Smooth muscle cell (in vitro differentiated cells): ENCODE results near the gene CYP2C9. TPM values are rescaled to one million over a fixed set of nuclear protein-coding genes. Genes with fewer than 3 reads are reported as not detected.

ENCODE experiments used
- DNase-seq: peaks from one replicate; lab custom pipeline; 2025; ENCODE audit not compliant: unreplicated experiment; lab: John Stamatoyannopoulos, UW
- H2AFZ ChIP-seq: fragments of 200-600 bp; sonication (generic); 2 replicates; pipeline ENCODE4 v1.6.0; 2016; ENCODE audit warnings: antibody characterized with exemption, low read depth, mild to moderate bottlenecking
- H3F3A ChIP-seq: fragments of 200-600 bp; sonication (generic); 2 replicates; pipeline ENCODE4 v1.6.0; 2017; ENCODE audit warnings: antibody characterized with exemption, low read depth
- H3K27ac ChIP-seq: fragments of 200-600 bp; sonication (generic); 2 replicates; pipeline ENCODE4 v1.5.1; 2016; ENCODE audit warnings: low read depth, mild to moderate bottlenecking
- H3K27me3 ChIP-seq: fragments of 200-600 bp; sonication (generic); 2 replicates; pipeline ENCODE4 v1.6.1; 2016; ENCODE audit warnings: low read depth, mild to moderate bottlenecking
- H3K36me3 ChIP-seq: fragments of 200-600 bp; sonication (generic); 2 replicates; pipeline ENCODE4 v1.5.1; 2016; ENCODE audit warnings: low read depth
- H3K4me1 ChIP-seq: fragments of 200-600 bp; sonication (generic); 2 replicates; pipeline ENCODE4 v1.5.1; 2016; ENCODE audit warnings: low read depth
- H3K4me2 ChIP-seq: fragments of 200-600 bp; sonication (generic); 2 replicates; pipeline ENCODE4 v1.6.0; 2016; ENCODE audit warnings: mild to moderate bottlenecking
- H3K4me3 ChIP-seq: fragments of 200-600 bp; sonication (generic); 2 replicates; pipeline ENCODE4 v1.5.1; 2016; ENCODE audit warnings: mild to moderate bottlenecking
- H3K79me2 ChIP-seq: fragments of 200-600 bp; sonication (generic); 2 replicates; pipeline ENCODE4 v1.6.0; 2016; ENCODE audit warnings: low read depth, mild to moderate bottlenecking
- H3K9ac ChIP-seq: fragments of 200-600 bp; sonication (generic); 2 replicates; pipeline ENCODE4 v1.6.0; 2016; ENCODE audit warnings: low read depth
- H3K9me3 ChIP-seq: fragments of 200-600 bp; sonication (generic); replicated peaks from 2 replicates; pipeline ENCODE4 v1.5.1; 2016; ENCODE audit warnings: low read depth
- H4K20me1 ChIP-seq: fragments of 200-600 bp; sonication (generic); 2 replicates; pipeline ENCODE4 v1.6.0; 2016; ENCODE audit warnings: low read depth
- WGBS: methylation state at CpG from one replicate; pipeline ENCODE4 v1.1.7; 2016; ENCODE audit warnings: low lambda C conversion rate; 5-methylcytosine and 5-hydroxymethylcytosine counted together
- polyA plus RNA-seq: library from polyadenylated mRNA; unstranded; fragments of >200 nt; fragmentation: Nextera tagmentation; extraction: Ambion mirVana; gene quantifications from 2 replicates; pipeline ENCODE4 v1.2.1, GENCODE V29; 2016
- total RNA-seq: library from RNA; depleted of rRNA; stranded (reverse); fragments of >200 nt; gene quantifications from 2 replicates; pipeline ENCODE4 v1.2.3, GENCODE V29; 2014
- TF ChIP-seq, protein P1 (sequence below): fragments of 200-600 bp; sonication (generic); IDR thresholded peaks from 2 replicates; pipeline ENCODE4 v1.5.1; 2017; ENCODE audit warnings: borderline replicate concordance, mild to moderate bottlenecking, antibody characterized with exemption; ENCODE audit not compliant: insufficient read depth, poor library complexity, severe bottlenecking

CYP2C9 gene
- total and polyA plus RNA-seq, 2 experiments from 2014 or later = 0.10 to 1.3 TPM

DNA sequence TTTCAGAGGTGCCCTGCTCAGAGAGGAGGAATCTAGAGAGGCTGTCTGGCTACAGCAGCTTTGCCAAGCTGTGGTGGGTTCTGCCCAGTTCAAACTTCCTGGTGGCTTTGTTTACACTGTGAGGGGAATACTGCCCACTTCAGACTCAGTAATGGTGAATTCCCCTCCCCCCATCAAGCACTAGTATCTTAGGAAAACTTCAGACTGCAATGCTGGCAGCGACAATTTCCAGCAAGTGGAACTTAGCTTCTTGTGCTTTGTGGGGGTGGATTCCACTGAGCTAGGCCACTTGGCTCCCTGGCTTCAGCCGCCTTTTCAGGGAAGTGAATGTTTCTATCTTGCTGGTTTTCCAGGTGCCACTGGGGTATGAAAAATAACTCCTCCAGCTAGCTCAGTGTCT is 88.0 kb downstream of the CYP2C9 start:
- 81% methylated on average over 2 of the region's 2 CpGs for WGBS
- DNase-seq = no peak

DNA sequence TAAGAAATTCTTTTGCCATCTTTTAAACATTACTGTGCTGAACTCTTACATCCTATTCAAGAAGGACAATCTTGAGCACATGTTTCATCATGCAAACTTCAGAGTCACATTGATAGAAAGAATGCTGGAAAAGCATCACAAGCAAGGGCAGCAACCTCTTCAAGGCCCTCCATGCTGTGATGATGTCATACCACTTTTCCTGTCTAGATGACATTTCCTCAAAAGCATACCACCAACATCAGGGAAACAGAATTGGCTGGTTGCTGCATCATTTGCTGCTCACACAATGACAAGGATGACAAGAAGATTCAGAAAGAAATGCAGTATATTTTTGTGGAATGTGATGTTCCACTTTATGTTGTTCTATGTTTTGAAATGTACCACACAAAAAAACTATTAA is 93.2 kb downstream of the CYP2C9 start:
- H3K4me1 ChIP-seq = no peaks in the 10 kb centered on the region
- no peaks in the 10 kb centered on the region for H4K20me1 ChIP-seq
- H3K4me2 ChIP-seq = no peak overlapping the region
- H3K4me3 ChIP-seq = no peak overlapping the region
- H3F3A ChIP-seq = no peaks in the 10 kb centered on the region
- H3K27me3 ChIP-seq = no peaks in the 10 kb centered on the region
- no peak overlapping the region for H3K27ac ChIP-seq
- TF ChIP-seq, protein P1, sequence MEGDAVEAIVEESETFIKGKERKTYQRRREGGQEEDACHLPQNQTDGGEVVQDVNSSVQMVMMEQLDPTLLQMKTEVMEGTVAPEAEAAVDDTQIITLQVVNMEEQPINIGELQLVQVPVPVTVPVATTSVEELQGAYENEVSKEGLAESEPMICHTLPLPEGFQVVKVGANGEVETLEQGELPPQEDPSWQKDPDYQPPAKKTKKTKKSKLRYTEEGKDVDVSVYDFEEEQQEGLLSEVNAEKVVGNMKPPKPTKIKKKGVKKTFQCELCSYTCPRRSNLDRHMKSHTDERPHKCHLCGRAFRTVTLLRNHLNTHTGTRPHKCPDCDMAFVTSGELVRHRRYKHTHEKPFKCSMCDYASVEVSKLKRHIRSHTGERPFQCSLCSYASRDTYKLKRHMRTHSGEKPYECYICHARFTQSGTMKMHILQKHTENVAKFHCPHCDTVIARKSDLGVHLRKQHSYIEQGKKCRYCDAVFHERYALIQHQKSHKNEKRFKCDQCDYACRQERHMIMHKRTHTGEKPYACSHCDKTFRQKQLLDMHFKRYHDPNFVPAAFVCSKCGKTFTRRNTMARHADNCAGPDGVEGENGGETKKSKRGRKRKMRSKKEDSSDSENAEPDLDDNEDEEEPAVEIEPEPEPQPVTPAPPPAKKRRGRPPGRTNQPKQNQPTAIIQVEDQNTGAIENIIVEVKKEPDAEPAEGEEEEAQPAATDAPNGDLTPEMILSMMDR = no peak
- H3K36me3 ChIP-seq = no peaks in the 10 kb centered on the region
- H2AFZ ChIP-seq = no peak overlapping the region
- DNase-seq = no peak
- no peaks in the 10 kb centered on the region for H3K9me3 ChIP-seq
- no peak overlapping the region for H3K9ac ChIP-seq
- no peaks in the 10 kb centered on the region for H3K79me2 ChIP-seq

More for the DNA sequence above, 88.0 kb downstream of the CYP2C9 start:
- H3K4me2 ChIP-seq = no peak overlapping the region
- no peak overlapping the region for H3K4me3 ChIP-seq
- H3K79me2 ChIP-seq = no peaks in the 10 kb centered on the region
- H3F3A ChIP-seq = no peaks in the 10 kb centered on the region
- no peaks in the 10 kb centered on the region for H3K36me3 ChIP-seq
- H3K27me3 ChIP-seq = no peaks in the 10 kb centered on the region
- no peaks in the 10 kb centered on the region for H3K4me1 ChIP-seq
- no peaks in the 10 kb centered on the region for H4K20me1 ChIP-seq
- no peak overlapping the region for H3K27ac ChIP-seq
- H3K9me3 ChIP-seq = no peaks in the 10 kb centered on the region
- TF ChIP-seq, protein P1 = no peak
- no peak overlapping the region for H3K9ac ChIP-seq
- no peak overlapping the region for H2AFZ ChIP-seq

DNA sequence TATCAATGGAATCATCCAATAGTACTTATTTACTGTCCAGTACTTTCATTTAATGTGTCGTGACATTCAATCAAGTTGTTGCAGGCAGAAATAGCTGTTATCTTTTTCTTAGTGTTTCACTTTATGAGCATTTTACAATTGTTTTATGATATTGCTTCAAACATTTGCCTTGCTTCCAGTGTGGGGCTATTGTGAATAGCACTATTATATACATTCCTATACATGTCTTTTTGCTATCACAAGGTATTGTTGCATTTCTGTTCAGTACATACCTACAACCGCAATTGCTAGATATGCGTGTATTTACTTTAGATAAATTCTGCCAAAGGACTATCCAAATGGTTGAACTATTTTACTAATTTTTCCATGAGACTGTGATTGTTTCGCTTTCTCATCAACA is 95.9 kb downstream of the CYP2C9 start:
- Histone ChIP-seq H2AFZ (no peak overlapping the region), H3K4me2 (no peak overlapping the region), H3K4me3 (no peak overlapping the region), H4K20me1 (no peaks in the 10 kb centered on the region), H3K9ac (no peak overlapping the region), H3K27ac (no peak overlapping the region), H3F3A (no peaks in the 10 kb centered on the region), H3K79me2 (no peaks in the 10 kb centered on the region), H3K9me3 (no peaks in the 10 kb centered on the region), H3K4me1 (no peaks in the 10 kb centered on the region), H3K36me3 (no peaks in the 10 kb centered on the region), H3K27me3 (no peaks in the 10 kb centered on the region)
- no peak for DNase-seq
- TF ChIP-seq, protein P1 = no peak
- whole genome bisulfite sequencing = 93% methylated on average over 4 of the region's 4 CpGs
